Activated naive CD8-positive, alpha-beta T cell treated with anti-CD3 and anti-CD28 coated beads for 36 hours (primary cell): Measurements from ENCODE around the gene ZSWIM8. TPM values are rescaled to one million over a fixed set of nuclear protein-coding genes. Genes with fewer than 3 reads are reported as not detected.
"Not testable (repeated sequence)": the region's sequence is repeated elsewhere in the genome, so short reads cannot be mapped to it uniquely, and the experiment has no call there.

Experiments
- DNase-seq: peaks from one replicate; pipeline ENCODE4 v3.0.0; 2021
- H3K27ac Mint-ChIP-seq: one replicate; pipeline ENCODE4 v1.8.0; 2022; ENCODE audit warnings: mild to moderate bottlenecking, moderate library complexity, mixed read lengths
- H3K27me3 Mint-ChIP-seq: one replicate; pipeline ENCODE4 v1.8.0; 2022; ENCODE audit warnings: mild to moderate bottlenecking, mixed read lengths
- H3K36me3 Mint-ChIP-seq: one replicate; pipeline ENCODE4 v1.8.0; 2021; ENCODE audit warnings: mild to moderate bottlenecking, mixed read lengths
- H3K4me1 Mint-ChIP-seq: one replicate; pipeline ENCODE4 v1.8.0; 2021; ENCODE audit warnings: mixed read lengths
- H3K4me3 Mint-ChIP-seq: one replicate; pipeline ENCODE4 v1.8.0; 2022; ENCODE audit warnings: mild to moderate bottlenecking, moderate library complexity, mixed read lengths
- H3K9me3 Mint-ChIP-seq: one replicate; pipeline ENCODE4 v1.8.0; 2022; ENCODE audit warnings: mixed read lengths
- total RNA-seq, 2 experiments: library from RNA; stranded (reverse); gene quantifications; one replicate each; pipeline ENCODE4 v1.2.3, GENCODE V29; 2021

The ZSWIM8 gene, protein sequence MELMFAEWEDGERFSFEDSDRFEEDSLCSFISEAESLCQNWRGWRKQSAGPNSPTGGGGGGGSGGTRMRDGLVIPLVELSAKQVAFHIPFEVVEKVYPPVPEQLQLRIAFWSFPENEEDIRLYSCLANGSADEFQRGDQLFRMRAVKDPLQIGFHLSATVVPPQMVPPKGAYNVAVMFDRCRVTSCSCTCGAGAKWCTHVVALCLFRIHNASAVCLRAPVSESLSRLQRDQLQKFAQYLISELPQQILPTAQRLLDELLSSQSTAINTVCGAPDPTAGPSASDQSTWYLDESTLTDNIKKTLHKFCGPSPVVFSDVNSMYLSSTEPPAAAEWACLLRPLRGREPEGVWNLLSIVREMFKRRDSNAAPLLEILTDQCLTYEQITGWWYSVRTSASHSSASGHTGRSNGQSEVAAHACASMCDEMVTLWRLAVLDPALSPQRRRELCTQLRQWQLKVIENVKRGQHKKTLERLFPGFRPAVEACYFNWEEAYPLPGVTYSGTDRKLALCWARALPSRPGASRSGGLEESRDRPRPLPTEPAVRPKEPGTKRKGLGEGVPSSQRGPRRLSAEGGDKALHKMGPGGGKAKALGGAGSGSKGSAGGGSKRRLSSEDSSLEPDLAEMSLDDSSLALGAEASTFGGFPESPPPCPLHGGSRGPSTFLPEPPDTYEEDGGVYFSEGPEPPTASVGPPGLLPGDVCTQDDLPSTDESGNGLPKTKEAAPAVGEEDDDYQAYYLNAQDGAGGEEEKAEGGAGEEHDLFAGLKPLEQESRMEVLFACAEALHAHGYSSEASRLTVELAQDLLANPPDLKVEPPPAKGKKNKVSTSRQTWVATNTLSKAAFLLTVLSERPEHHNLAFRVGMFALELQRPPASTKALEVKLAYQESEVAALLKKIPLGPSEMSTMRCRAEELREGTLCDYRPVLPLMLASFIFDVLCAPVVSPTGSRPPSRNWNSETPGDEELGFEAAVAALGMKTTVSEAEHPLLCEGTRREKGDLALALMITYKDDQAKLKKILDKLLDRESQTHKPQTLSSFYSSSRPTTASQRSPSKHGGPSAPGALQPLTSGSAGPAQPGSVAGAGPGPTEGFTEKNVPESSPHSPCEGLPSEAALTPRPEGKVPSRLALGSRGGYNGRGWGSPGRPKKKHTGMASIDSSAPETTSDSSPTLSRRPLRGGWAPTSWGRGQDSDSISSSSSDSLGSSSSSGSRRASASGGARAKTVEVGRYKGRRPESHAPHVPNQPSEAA (N-terminal part only)
- 10 to 100 TPM; 31.0 to 35.5 TPM for total RNA-seq

DNA sequence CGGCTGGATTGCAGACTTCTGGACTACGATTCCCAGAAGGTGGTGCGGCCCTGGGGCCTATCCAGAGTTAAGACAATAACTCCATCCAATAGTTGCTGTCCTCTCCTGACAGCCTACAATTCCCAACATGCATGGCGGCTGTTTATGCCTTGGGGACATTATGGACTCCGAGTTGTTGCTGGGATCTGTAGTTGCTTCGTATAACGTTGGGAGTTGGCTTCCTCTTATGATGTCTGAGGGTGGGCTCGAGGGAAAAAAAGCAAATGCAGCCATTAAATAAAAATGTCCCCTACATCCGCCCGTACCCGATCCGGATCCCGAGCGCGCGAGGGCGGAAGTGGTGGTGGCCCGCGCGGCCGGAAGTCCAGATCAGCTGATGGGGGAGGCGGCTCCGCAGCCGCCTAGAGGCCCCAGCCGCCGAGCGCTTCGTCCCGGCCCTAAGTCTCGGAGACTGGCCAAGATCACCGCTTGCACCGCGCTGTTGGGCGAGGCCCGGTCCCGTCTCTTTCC is at the start of gene ZSWIM8:
TSS of gene ZSWIM8 (plus strand) at position 396 of the 510 bp plus-strand sequence. CDS start 273 bp downstream, outside the sequence.
- H3K4me1 Mint-ChIP-seq: peaks cover 39% of the 10 kb centered on the region
- peak within 1 kb of the TSS; percentile 98 for H3K27ac Mint-ChIP-seq
- H3K4me3 Mint-ChIP-seq: peak within 1 kb of the TSS; percentile 96
- peaks cover 13% of the 10 kb centered on the region for H3K36me3 Mint-ChIP-seq
- no peaks in the 10 kb centered on the region for H3K27me3 Mint-ChIP-seq
- H3K9me3 Mint-ChIP-seq: no peaks in the 10 kb centered on the region
- DNase-seq: peak; percentile 84

DNA sequence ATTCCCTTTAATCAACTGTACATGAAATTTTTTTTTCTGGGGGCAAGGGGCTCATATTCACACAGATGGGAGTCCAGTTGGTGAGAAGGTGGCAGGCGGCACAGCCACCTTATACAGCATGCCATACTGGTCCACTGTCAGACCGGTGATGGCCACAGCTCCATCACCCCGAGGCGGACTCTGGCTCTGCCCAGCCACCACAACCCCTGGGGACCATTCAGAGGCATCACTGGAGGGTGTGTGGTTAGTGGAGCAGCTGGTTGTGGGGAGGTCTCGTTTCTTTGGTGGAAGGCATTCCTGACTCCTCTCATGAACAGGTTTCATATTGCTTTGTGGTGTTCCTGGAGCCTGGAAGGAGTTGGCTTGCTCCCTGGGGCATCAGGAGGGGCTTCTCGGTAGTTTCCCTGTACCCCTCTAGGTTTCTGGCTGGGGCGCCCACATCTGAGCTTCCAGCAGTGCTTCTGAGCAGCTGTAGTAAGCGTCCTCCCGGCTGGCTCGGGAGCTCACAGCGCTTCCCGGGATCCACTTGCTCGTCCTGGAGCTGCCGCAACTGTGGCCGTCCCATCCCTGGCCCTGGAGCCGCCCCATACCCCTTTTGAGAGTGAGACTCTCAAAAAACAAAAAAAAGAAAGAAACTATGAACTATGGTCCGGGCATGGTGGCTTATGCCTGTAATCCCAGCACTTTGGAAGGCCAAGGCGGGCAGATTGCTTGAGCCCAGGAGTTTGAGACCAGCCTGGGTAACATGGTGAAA is 44.7 kb upstream of the ZSWIM8 start:
- H3K4me1 Mint-ChIP-seq: peaks cover 17% of the 10 kb centered on the region
- H3K4me3 Mint-ChIP-seq, DNase-seq, H3K27me3 Mint-ChIP-seq, H3K9me3 Mint-ChIP-seq, H3K27ac Mint-ChIP-seq: not testable (repeated sequence)
- H3K36me3 Mint-ChIP-seq: peaks cover 15% of the 10 kb centered on the region

DNA sequence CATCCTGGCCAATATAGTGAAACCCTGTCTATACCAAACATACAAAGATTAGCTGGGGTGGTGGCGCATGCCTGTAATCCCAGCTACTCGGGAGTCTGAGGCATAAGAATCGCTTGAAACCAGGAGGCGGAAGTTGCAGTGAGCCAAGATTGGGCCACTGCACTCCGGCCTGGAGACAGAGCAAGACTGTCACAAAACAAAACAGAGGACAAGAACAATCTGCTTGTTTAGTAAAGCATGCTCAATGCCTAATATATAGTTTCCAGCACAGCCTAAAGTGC is 43.0 kb upstream of the ZSWIM8 start:
- DNase-seq: no peak
- H3K36me3 Mint-ChIP-seq: peaks cover 21% of the 10 kb centered on the region
- peaks cover 26% of the 10 kb centered on the region for H3K4me1 Mint-ChIP-seq
- H3K4me3 Mint-ChIP-seq: peak overlapping the region; percentile 90
- no peaks in the 10 kb centered on the region for H3K27me3 Mint-ChIP-seq
- no peaks in the 10 kb centered on the region for H3K9me3 Mint-ChIP-seq
- peak overlapping the region; percentile 99 for H3K27ac Mint-ChIP-seq

DNA sequence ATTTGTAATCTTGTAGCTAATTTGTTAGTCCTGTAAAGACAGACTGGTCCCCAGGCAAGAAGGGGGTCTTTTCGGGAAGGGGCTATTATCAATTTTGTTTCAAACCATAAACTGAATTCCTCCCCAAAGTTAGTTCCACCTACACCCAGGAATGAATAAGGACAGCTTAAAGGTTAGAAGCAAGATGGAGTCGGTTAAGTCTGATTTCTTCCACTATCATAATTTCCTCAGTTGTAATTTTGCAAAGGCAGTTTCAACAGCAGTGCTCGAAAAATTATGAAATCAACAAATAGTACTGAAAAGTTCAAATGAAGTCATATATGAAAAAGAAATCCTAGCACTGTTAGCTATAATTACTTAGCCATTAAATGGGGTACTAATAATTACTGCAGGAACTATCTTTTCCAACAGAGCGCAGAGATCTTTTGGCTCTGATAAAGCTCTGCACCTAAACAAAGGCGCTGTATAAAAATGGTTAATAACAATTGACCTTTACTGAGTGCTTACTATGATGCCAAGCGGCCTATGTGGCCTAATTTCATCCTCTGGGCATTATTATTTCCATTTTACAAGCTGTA is 42.0 kb upstream of the ZSWIM8 start:
- Mint-ChIP-seq H3K27me3 (no peaks in the 10 kb centered on the region), H3K27ac (peak overlapping the region; percentile 99), H3K4me3 (peak overlapping the region; percentile 90), H3K36me3 (peaks cover 21% of the 10 kb centered on the region), H3K4me1 (peaks cover 28% of the 10 kb centered on the region), H3K9me3 (no peaks in the 10 kb centered on the region)
- no peak for DNase-seq

DNA sequence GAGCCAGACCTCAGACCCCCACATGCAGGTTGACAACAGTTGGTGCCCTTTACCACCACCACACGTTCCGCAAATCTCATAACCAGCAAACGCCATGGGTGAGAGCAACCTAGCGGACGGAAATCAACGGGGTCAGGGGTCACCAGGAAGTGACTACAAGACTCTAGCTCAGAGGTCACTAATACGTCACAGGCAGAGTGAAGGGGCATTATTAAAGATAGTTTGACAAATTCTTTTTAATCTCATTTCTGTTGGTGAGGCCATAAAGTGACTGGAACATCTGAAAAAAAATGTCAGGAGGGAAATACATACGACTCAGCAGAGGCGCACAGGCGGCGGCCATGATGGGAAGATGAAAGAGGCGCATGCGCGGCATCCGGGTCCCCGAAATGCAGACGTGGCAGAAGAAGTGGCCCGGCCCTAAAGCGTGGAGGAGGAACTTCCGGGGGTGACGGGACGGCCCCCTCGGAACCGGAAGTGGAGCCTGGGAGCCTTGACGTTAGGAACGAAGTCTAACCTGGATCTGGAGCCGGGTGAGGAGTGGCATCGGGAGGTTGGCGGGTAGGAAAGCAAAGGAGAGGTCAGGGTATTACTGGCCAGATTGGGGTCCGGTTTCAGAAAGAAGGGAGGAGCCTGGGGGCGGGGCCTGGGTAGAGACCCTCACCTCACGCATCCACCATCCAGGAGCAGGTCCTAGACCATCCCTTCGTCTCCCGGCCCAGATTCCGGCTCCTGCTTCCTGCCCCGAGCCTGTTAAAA is 41.3 kb upstream of the ZSWIM8 start, which contains the start of gene SEC24C:
TSS of gene SEC24C (plus strand) at position 468 of the 759 bp plus-strand sequence. CDS start 2,461 bp downstream, outside the sequence.
- no peaks in the 10 kb centered on the region for H3K27me3 Mint-ChIP-seq
- H3K27ac Mint-ChIP-seq: peak within 1 kb of the TSS; percentile 99
- no peaks in the 10 kb centered on the region for H3K9me3 Mint-ChIP-seq
- H3K36me3 Mint-ChIP-seq: peaks cover 23% of the 10 kb centered on the region
- peaks cover 30% of the 10 kb centered on the region for H3K4me1 Mint-ChIP-seq
- peak within 1 kb of the TSS; percentile 90 for H3K4me3 Mint-ChIP-seq
- peak; percentile 92 for DNase-seq

DNA sequence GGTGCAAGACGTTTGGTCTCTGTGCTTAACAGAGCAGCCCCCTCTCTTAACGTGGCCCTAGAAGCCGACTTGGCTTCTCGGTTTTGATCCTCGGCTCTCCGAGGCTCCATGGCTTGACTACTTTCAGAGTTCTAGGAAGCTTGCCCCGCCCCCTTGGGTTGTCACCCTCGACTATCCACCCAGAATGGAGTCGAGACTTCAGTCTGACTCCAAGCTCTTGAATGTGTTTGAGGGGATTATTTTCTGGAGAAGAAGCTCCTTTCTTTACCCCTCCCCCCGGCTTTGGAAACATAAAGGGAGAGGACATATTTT is 40.8 kb upstream of the ZSWIM8 start:
- Mint-ChIP-seq H3K9me3 (no peaks in the 10 kb centered on the region), H3K4me3 (peak overlapping the region; percentile 90), H3K4me1 (peaks cover 33% of the 10 kb centered on the region), H3K36me3 (peaks cover 25% of the 10 kb centered on the region), H3K27me3 (no peaks in the 10 kb centered on the region), H3K27ac (peak overlapping the region; percentile 99)
- DNase-seq: peak; percentile 59

DNA sequence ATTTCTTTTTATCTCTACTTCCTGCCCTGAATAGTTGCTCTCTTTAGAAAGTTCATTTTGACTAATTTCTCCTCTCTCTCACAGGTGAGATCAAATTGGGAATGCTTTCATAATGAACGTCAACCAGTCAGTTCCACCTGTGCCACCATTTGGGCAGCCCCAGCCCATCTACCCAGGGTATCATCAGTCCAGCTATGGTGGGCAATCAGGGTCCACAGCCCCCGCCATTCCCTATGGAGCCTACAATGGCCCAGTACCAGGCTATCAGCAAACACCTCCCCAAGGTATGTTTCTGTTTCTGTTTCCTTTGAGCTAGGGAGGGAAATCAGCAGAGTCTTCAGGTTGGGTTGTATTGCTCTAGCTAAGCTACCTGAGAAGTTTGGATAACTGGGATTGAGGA is 38.7 kb upstream of the ZSWIM8 start:
- Mint-ChIP-seq H3K4me1 (peaks cover 39% of the 10 kb centered on the region), H3K27me3 (no peaks in the 10 kb centered on the region), H3K9me3 (no peaks in the 10 kb centered on the region), H3K36me3 (peaks cover 34% of the 10 kb centered on the region), H3K4me3 (peak overlapping the region; percentile 90), H3K27ac (peak overlapping the region; percentile 56)
- no peak for DNase-seq

DNA sequence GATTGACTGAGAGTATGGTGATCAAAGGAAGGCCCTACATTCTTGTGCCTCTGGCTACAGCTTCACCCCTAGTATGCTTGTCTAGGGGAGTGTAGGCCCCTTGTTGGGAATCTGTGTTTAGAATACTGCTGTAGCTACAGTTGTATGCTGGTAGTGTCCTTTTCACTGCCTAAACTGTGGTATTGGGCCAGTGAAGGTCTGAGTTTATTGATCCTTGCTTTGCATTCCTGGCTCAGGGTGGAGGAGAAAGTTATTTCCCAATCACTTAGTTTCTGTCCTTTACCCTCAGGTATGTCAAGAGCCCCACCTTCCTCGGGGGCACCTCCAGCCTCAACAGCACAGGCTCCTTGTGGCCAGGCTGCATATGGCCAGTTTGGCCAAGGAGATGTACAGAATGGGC is 34.6 kb upstream of the ZSWIM8 start:
- Mint-ChIP-seq H3K36me3 (peaks cover 26% of the 10 kb centered on the region), H3K4me3 (no peak overlapping the region), H3K4me1 (peaks cover 24% of the 10 kb centered on the region), H3K9me3 (no peaks in the 10 kb centered on the region), H3K27me3 (no peaks in the 10 kb centered on the region), H3K27ac (no peak overlapping the region)
- no peak for DNase-seq

DNA sequence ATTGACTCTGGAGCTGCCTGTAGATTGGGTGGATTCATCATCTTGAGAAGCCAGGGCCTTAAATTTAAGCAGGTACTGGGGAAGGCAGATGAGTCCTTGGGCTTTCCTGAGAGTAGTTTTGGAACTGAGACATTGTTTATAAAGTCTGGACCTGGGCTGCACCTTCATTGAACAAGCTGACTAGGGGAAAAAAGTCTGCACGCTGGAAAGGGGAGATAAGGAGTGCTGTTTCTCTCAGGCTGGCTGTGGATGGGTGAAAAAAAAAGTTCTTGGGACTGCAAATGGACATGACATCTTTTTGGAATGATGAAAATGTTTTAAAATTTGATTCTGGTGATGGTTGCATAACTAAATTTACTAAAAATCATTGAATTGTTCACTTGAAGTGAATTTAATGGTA is 29.2 kb upstream of the ZSWIM8 start:
- H3K9me3 Mint-ChIP-seq: no peaks in the 10 kb centered on the region
- peaks cover 21% of the 10 kb centered on the region for H3K36me3 Mint-ChIP-seq
- no peak overlapping the region for H3K27ac Mint-ChIP-seq
- H3K4me3 Mint-ChIP-seq: no peak overlapping the region
- no peak for DNase-seq
- H3K4me1 Mint-ChIP-seq: peaks cover 19% of the 10 kb centered on the region
- H3K27me3 Mint-ChIP-seq: no peaks in the 10 kb centered on the region

DNA sequence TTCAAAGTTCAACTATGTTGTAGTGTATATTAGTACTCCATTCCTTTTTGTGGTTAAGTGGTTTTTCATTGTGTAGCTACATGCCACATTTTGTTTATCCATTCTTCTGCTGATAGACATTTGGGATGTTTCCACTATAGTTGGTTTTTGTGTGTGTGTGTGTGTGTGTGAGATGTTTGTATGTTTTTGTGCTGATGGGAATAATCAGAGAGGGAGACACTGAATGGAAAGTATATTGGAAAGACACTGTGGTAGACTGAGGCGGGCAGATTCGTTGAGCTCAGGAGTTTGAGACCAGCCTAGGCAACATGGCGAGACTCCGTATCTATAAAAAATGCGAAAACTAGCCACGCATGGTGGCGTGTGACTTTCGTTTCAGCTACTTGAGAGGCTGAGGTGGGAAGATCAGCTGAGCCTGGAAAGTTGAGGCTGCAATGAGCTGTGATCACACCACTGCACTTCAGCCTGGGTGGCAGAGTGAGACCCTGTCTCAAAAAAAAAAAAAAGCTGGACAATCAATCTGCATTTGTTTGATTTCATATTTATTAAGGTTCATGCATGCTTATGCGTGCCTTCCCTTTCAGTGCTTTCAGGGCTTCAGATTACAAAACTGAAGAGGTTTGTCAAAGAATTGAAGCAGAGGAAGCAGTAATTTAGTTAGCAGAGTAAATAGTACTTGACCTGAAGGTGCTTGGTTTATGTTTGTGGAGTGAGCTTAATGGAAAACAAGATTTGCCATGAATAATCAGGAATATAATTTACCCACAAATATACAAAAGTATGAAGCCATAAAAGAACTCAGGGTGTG is 26.5 kb upstream of the ZSWIM8 start:
- Mint-ChIP-seq H3K9me3 (no peaks in the 10 kb centered on the region), H3K27me3 (no peaks in the 10 kb centered on the region), H3K4me3 (no peak overlapping the region), H3K4me1 (peaks cover 28% of the 10 kb centered on the region), H3K36me3 (peaks cover 17% of the 10 kb centered on the region), H3K27ac (peak overlapping the region; percentile 71)
- DNase-seq: no peak

DNA sequence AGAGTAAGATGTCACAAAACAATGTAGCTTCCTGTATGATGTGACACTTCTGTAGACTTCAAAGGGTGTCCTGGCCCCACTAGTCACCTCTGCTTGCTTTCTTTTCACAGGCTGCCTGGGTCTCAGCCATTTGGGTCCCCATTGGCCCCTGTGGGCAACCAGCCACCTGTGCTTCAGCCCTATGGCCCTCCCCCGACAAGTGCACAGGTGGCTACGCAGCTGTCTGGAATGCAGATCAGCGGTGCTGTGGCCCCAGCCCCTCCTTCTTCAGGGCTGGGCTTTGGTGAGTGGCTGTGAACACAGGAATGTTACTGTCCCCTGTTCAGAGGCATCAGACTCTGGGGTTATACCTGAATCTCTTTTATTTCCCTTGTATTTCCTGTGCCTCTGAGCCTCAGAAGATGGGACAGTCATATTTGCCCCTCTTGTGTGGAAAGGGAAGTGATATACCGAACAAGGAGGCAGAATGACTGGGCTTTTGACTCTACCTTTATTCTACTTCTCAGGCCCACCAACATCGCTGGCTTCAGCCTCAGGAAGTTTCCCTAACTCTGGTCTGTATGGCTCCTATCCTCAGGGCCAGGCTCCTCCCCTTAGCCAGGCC is 25.8 kb upstream of the ZSWIM8 start:
- Mint-ChIP-seq H3K9me3 (no peaks in the 10 kb centered on the region), H3K4me1 (peaks cover 28% of the 10 kb centered on the region), H3K36me3 (peaks cover 15% of the 10 kb centered on the region), H3K27ac (peak overlapping the region; percentile 71), H3K4me3 (no peak overlapping the region), H3K27me3 (no peaks in the 10 kb centered on the region)
- peak; percentile 31 for DNase-seq

DNA sequence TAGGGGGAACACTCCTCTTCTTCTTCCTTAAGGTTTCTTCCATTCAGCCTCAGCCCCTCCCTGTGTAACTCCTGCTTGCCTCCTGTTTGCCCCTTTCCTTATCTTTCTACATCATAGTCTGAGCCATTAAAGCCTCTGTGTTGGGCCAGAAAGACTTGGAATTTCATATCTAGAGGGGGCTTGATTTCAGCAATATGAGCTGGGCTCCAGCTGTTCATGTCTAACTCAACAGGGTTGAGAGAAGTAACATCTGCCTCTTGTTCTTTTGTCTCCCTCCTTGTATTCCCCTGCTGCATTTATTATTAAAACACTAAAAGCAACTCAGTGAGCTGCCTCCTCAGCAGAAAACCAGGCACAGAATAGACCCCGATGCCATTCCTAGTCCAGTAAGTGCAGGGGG is 23.6 kb upstream of the ZSWIM8 start:
- peaks cover 28% of the 10 kb centered on the region for H3K4me1 Mint-ChIP-seq

More for the DNA sequence above, 23.6 kb upstream of the ZSWIM8 start:
- no peaks in the 10 kb centered on the region for H3K9me3 Mint-ChIP-seq
- DNase-seq: no peak
- H3K27ac Mint-ChIP-seq: no peak overlapping the region
- no peaks in the 10 kb centered on the region for H3K27me3 Mint-ChIP-seq
- H3K4me3 Mint-ChIP-seq: no peak overlapping the region
- H3K36me3 Mint-ChIP-seq: peaks cover 26% of the 10 kb centered on the region
